HEK293 (cell line): Measurements from ENCODE around the gene TBCE.

Experiments
- CTCF ChIA-PET: fragments of 350-600 bp; formaldehyde crosslinking; extraction: SDS; loops from one replicate; lab custom pipeline; 2021; ENCODE audit warnings: antibody characterized with exemption; lab: Yijun Ruan, JAX
- POLR2A ChIA-PET: fragments of 300-600 bp; formaldehyde crosslinking; extraction: SDS; loops from one replicate; lab custom pipeline; 2020; ENCODE audit warnings: antibody characterized with exemption, inconsistent platforms; lab: Yijun Ruan, JAX
- H3K27ac ChIP-seq: fragments of 200-500 bp; sonication (Bioruptor generic); 2 replicates; pipeline ENCODE4 v1.5.1; 2014; ENCODE audit warnings: low read depth, low read length, control low read depth, inconsistent platforms; ENCODE audit errors: extremely low read depth
- H3K36me3 ChIP-seq, 2 experiments: fragments of 200-500 bp in 1 of 2; sonication (Bioruptor generic) in 1 of 2; 1 replicate in 1 of 2; 2 replicates in 1 of 2; pipeline ENCODE4 v1.5.1; 2014 to 2017; ENCODE audit warnings: inconsistent platforms in 2 of 2, low read length in 2 of 2; ENCODE audit not compliant: control insufficient read depth in 2 of 2, insufficient read depth in 1 of 2
- H3K4me1 ChIP-seq: fragments of 200-500 bp; sonication (Bioruptor generic); 2 replicates; pipeline ENCODE4 v1.5.1; 2014; ENCODE audit warnings: mild to moderate bottlenecking, low read length, inconsistent platforms; ENCODE audit not compliant: control insufficient read depth, insufficient read depth
- H3K4me3 ChIP-seq: 2 replicates; pipeline ENCODE4 v1.5.1; 2011; ENCODE audit warnings: low read depth, mild to moderate bottlenecking, control low read depth, low read length, moderate library complexity
- H3K9me3 ChIP-seq: fragments of 200-500 bp; sonication (Bioruptor generic); 2 replicates; pipeline ENCODE4 v1.5.1; 2014; ENCODE audit warnings: low read depth, low read length, inconsistent platforms; ENCODE audit not compliant: control insufficient read depth, insufficient read depth
- AEBP2 ChIP-seq: fragments of 450-650 bp; formaldehyde crosslinking; IDR thresholded peaks from 2 replicates; pipeline ENCODE4 v1.5.1; 2016; ENCODE audit warnings: missing biosample characterization, missing genetic modification characterization, borderline replicate concordance
- ATF2 ChIP-seq: fragments of 450-650 bp; formaldehyde crosslinking; IDR thresholded peaks from 2 replicates; pipeline ENCODE4 v1.5.1; 2016; ENCODE audit warnings: missing biosample characterization, missing genetic modification characterization, low read depth
- GLIS1 ChIP-seq: fragments of 450-650 bp; formaldehyde crosslinking; IDR thresholded peaks from 2 replicates; pipeline ENCODE4 v1.5.1; 2016; ENCODE audit warnings: missing biosample characterization, missing genetic modification characterization
- KLF1 ChIP-seq: fragments of 450-650 bp; formaldehyde crosslinking; IDR thresholded peaks from 2 replicates; pipeline ENCODE4 v1.5.1; 2016; ENCODE audit warnings: missing biosample characterization, missing genetic modification characterization
- MEIS1 ChIP-seq: sonication (generic); formaldehyde crosslinking; IDR thresholded peaks from 2 replicates; pipeline ENCODE4 v1.8.1; 2022; ENCODE audit warnings: missing genetic modification reagents, mild to moderate bottlenecking, borderline replicate concordance
- MZF1 ChIP-seq: fragments of 450-650 bp; formaldehyde crosslinking; IDR thresholded peaks from 2 replicates; pipeline ENCODE4 v1.5.1; 2017; ENCODE audit warnings: missing biosample characterization, missing genetic modification characterization, borderline replicate concordance
- TRIM28 ChIP-seq: IDR thresholded peaks from 2 replicates; pipeline ENCODE4 v1.6.1; 2011; ENCODE audit warnings: low read length, control low read depth, borderline replicate concordance
- ZBTB17 ChIP-seq: fragments of 450-650 bp; formaldehyde crosslinking; IDR thresholded peaks from 2 replicates; pipeline ENCODE4 v1.5.1; 2016; ENCODE audit warnings: missing biosample characterization, missing genetic modification characterization
- ZNF132 ChIP-seq: fragments of 450-650 bp; formaldehyde crosslinking; IDR thresholded peaks from 2 replicates; pipeline ENCODE4 v1.5.1; 2017; ENCODE audit warnings: missing biosample characterization, missing genetic modification characterization, borderline replicate concordance
- ZNF292 ChIP-seq: fragments of 450-650 bp; formaldehyde crosslinking; IDR thresholded peaks from 2 replicates; pipeline ENCODE4 v1.5.1; 2016; ENCODE audit warnings: low read depth, missing biosample characterization, missing genetic modification characterization, borderline replicate concordance
- ZNF335 ChIP-seq: fragments of 450-650 bp; formaldehyde crosslinking; conservative IDR thresholded peaks from 2 replicates; pipeline ENCODE4 v1.5.1; 2016; ENCODE audit warnings: missing biosample characterization, missing genetic modification characterization
- ZNF449 ChIP-seq: fragments of 450-650 bp; formaldehyde crosslinking; IDR thresholded peaks from 2 replicates; pipeline ENCODE4 v1.5.1; 2017; ENCODE audit warnings: missing biosample characterization, mild to moderate bottlenecking, missing genetic modification characterization, moderate library complexity
- ZNF48 ChIP-seq: fragments of 450-650 bp; formaldehyde crosslinking; IDR thresholded peaks from 2 replicates; pipeline ENCODE4 v1.5.1; 2016; ENCODE audit warnings: missing biosample characterization, missing genetic modification characterization
- TF ChIP-seq, protein P1 (sequence below): fragments of 450-650 bp; formaldehyde crosslinking; IDR thresholded peaks from 2 replicates; pipeline ENCODE4 v1.5.1; 2017; ENCODE audit warnings: missing biosample characterization, missing genetic modification characterization
- TF ChIP-seq, protein P2 (sequence below): fragments of 450-650 bp; formaldehyde crosslinking; IDR thresholded peaks from 2 replicates; pipeline ENCODE4 v1.5.1; 2016; ENCODE audit warnings: missing biosample characterization, missing genetic modification characterization
- TF ChIP-seq, protein P3 (sequence below): fragments of 450-650 bp; formaldehyde crosslinking; conservative IDR thresholded peaks from 2 replicates; pipeline ENCODE4 v1.5.1; 2016; ENCODE audit warnings: low read depth, missing biosample characterization, missing genetic modification characterization

TBCE gene

GRCh38 chr1:235351898-235352297, 15.3 kb upstream of the TBCE start (continued):
- TF ChIP-seq, protein P1, sequence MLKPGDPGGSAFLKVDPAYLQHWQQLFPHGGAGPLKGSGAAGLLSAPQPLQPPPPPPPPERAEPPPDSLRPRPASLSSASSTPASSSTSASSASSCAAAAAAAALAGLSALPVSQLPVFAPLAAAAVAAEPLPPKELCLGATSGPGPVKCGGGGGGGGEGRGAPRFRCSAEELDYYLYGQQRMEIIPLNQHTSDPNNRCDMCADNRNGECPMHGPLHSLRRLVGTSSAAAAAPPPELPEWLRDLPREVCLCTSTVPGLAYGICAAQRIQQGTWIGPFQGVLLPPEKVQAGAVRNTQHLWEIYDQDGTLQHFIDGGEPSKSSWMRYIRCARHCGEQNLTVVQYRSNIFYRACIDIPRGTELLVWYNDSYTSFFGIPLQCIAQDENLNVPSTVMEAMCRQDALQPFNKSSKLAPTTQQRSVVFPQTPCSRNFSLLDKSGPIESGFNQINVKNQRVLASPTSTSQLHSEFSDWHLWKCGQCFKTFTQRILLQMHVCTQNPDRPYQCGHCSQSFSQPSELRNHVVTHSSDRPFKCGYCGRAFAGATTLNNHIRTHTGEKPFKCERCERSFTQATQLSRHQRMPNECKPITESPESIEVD: no peak

- CTCF ChIA-PET: interaction anchor here (0.6 to 1.6 kb wide), 6 partner anchors 26 to 203 kb away, joined by 3 to 8 read pairs (median 3); no protein-coding TSS in a partner anchor
- TF ChIP-seq MEIS1 (CRISPR knock-in tag) (no peak), ZNF292 (tag by site-specific recombination) (no peak), ATF2 (tag by site-specific recombination) (no peak), ZBTB17 (tag by site-specific recombination) (peak; percentile 94), GLIS1 (peak; percentile 54), KLF1 (tag by site-specific recombination) (no peak), ZNF335 (tag by site-specific recombination) (peak; percentile 91), ZNF48 (tag by site-specific recombination) (no peak), AEBP2 (tag by site-specific recombination) (no peak), ZNF132 (tag by site-specific recombination) (no peak), TRIM28 (no peak), ZNF449 (tag by site-specific recombination) (no peak), MZF1 (tag by site-specific recombination) (peak; percentile 95; the same call in 1 of the 2 replicates)
- TF ChIP-seq, protein P2, sequence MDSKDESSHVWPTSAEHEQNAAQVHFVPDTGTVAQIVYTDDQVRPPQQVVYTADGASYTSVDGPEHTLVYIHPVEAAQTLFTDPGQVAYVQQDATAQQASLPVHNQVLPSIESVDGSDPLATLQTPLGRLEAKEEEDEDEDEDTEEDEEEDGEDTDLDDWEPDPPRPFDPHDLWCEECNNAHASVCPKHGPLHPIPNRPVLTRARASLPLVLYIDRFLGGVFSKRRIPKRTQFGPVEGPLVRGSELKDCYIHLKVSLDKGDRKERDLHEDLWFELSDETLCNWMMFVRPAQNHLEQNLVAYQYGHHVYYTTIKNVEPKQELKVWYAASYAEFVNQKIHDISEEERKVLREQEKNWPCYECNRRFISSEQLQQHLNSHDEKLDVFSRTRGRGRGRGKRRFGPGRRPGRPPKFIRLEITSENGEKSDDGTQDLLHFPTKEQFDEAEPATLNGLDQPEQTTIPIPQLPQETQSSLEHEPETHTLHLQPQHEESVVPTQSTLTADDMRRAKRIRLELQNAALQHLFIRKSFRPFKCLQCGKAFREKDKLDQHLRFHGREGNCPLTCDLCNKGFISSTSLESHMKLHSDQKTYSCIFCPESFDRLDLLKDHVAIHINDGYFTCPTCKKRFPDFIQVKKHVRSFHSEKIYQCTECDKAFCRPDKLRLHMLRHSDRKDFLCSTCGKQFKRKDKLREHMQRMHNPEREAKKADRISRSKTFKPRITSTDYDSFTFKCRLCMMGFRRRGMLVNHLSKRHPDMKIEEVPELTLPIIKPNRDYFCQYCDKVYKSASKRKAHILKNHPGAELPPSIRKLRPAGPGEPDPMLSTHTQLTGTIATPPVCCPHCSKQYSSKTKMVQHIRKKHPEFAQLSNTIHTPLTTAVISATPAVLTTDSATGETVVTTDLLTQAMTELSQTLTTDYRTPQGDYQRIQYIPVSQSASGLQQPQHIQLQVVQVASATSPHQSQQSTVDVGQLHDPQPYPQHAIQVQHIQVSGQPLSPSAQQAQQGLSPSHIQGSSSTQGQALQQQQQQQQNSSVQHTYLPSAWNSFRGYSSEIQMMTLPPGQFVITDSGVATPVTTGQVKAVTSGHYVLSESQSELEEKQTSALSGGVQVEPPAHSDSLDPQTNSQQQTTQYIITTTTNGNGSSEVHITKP (tag by site-specific recombination): peak; percentile 62
- TF ChIP-seq, protein P3, sequence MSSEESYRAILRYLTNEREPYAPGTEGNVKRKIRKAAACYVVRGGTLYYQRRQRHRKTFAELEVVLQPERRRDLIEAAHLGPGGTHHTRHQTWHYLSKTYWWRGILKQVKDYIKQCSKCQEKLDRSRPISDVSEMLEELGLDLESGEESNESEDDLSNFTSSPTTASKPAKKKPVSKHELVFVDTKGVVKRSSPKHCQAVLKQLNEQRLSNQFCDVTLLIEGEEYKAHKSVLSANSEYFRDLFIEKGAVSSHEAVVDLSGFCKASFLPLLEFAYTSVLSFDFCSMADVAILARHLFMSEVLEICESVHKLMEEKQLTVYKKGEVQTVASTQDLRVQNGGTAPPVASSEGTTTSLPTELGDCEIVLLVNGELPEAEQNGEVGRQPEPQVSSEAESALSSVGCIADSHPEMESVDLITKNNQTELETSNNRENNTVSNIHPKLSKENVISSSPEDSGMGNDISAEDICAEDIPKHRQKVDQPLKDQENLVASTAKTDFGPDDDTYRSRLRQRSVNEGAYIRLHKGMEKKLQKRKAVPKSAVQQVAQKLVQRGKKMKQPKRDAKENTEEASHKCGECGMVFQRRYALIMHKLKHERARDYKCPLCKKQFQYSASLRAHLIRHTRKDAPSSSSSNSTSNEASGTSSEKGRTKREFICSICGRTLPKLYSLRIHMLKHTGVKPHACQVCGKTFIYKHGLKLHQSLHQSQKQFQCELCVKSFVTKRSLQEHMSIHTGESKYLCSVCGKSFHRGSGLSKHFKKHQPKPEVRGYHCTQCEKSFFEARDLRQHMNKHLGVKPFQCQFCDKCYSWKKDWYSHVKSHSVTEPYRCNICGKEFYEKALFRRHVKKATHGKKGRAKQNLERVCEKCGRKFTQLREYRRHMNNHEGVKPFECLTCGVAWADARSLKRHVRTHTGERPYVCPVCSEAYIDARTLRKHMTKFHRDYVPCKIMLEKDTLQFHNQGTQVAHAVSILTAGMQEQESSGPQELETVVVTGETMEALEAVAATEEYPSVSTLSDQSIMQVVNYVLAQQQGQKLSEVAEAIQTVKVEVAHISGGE: 0 out of 2 replicates have a peak, but pooled peaks have one; percentile 9
- Histone ChIP-seq H3K4me3 (no peak overlapping the region), H3K36me3 (no peaks in the 10 kb centered on the region), H3K4me1 (no peaks in the 10 kb centered on the region), H3K9me3 (no peaks in the 10 kb centered on the region), H3K27ac (no peak overlapping the region)
- POLR2A ChIA-PET: interaction anchor here (0.6 to 2.9 kb wide), 4 partner anchors 10 to 103 kb away, joined by 5 to 13 read pairs (median 6); partner anchors contain the start of gene TBCE
Measured at GRCh38 chr1:235357485-235358373, 9.5 kb upstream of the TBCE start.
